ENCODE results near the gene PYGO2.
"Not testable (repeated sequence)": the region's sequence is repeated elsewhere in the genome, so short reads cannot be mapped to it uniquely, and the experiment has no call there.

PYGO2 gene

GRCh38 chr1:154940213-154940560 is 21.4 kb downstream of the PYGO2 start:
- peak in 1 of 2 donors; percentile 32 for DNase-seq

- no peak for DNase-seq
These were observed 22.8 kb downstream of the PYGO2 start for GRCh38 chr1:154938604-154939399.

DNA sequence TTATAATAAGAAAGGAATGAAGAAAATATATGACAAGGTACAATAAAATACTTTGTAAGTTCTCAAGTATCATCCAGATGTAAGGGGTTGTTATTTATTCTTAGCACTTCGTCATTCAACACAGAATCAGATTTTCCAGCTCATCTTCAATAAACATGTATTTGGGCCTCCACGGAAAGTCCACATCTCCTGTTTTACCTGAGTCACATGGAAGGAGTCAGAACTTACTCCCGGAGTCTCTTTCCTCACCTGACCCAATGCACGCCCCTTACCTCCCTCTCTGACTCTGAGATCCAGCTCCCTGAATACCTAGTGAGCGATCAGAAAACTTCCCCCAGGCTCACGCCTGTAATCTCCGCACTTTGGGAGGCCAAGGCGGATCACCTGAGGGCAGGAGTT is 23.6 kb downstream of the PYGO2 start:
- no peak for DNase-seq

- DNase-seq = peak; percentile 94 to 95
These were observed 24.2 kb downstream of the PYGO2 start for GRCh38 chr1:154937085-154937987.

- peak; percentile 95 to 97 for DNase-seq
These were observed 25.0 kb downstream of the PYGO2 start, which contains the start of gene PMVK for GRCh38 chr1:154936555-154937084. PMVK (minus strand) TSS chr1:154936719; CDS start chr1:154936685, 34 bp downstream.

- no peak for DNase-seq
These were observed 25.6 kb downstream of the PYGO2 start for GRCh38 chr1:154935749-154936554.

GRCh38 chr1:154934358-154934948 is 27.1 kb downstream of the PYGO2 start:
- DNase-seq = no peak

DNA sequence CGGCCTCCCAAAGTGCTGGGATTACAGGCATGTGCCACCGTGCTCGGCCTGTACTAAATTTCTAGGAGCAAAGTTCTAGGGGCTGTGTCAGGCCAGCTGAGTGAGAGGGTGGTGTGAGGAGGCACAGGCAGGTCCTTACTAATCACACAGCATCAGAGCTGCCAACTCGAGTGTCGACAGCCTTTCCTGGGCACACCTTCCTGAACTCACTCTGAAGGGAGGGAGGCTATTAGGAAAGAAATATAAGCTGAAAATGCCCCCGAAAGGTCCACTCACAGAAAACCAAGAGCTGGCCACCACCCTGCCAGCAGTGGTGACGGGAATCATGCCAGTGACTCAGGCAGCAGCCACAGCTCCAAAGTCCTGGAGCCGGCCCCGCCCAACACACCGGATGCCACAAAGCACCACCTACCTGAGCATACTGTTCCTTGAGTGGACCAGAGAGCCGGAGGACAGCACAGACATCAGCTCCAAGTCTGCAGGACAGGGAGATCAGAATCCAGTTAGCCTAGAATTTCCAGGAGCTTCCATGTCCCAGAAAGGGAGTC is 29.6 kb downstream of the PYGO2 start:
- no peak for DNase-seq

- DNase-seq = no peak
These were observed 35.4 kb downstream of the PYGO2 start for GRCh38 chr1:154926201-154926600.

DNA sequence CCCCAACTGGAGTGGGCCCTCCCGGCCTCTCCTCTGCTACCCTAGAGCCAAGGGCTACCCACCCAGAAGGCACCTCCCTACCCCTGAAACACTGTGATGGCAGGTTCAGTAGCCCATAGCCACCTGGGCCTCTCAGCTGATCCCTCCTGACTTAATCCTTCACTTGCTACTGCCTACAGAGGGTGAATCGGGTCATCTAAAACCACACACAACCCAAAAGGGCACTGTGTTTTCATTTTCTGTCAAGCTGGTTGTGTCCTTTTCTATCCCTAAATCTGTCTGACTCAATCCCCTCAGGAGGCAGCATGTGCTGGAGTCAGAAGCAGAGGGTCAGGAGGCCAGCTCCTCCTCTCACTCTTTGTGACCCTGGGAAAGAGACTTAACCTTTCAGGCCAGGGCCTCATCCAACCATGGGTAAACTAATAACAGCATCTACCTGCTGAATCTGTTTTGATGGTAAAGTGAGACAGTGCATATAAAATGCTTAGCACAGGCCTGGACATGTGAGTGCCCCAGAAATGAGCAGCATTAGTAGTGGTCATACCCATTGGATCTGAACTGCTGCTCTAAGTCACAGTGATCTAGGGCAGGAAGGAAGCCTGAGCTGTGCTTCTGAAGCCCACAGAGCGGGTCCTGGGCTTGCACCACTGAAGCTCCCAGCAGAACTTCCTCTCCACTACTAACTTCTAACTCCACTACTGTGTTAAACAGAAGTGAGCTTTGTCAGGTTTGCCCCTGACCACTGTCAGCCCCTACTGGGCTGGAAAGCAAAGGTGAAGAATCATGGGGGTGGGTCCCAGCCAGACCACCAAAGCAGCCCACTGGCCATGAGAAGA is 36.0 kb downstream of the PYGO2 start:
- DNase-seq = no peak

DNA sequence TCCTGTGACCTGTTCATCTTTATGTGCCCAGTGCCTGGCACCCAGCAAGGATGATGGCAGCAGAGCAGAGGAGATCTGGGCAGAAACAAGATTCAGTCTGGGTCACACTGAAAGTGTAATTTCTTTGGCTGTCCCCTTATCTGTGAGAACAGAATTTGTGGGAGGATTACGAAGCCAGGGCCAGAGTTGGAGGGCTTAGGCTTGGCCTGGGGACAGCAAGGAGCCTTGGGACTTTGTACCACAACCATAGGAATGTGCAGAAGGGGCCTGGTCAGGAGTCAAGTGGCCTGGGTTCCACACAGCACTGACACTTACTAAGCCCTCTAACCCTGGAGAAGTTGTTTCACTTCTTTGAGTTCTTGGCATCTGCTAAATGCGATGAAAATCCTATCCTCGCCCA is 37.9 kb downstream of the PYGO2 start:
- no peak for DNase-seq

GRCh38 chr1:154913273-154913672 is 48.3 kb downstream of the PYGO2 start:
- no peak for DNase-seq

DNA sequence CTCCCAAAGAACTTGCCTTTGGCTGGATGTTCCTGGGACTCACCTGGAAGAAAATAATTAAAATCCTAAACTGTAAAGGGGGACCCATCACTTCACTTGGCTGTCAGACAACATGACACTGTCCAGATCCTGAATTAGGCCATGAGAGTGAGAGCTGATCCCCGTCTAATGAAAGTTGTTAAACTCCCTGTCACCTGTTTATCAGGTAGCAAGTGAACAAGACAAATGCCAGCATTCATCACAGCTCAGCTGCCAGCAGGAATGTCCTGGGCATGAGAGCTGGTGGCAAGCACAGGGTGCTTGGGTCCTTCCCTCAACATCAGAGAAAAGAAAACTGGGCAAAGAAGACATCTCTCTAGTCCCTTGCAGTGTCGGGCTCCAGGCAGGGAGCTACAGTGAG is 48.8 kb downstream of the PYGO2 start:
- no peak for DNase-seq

DNA sequence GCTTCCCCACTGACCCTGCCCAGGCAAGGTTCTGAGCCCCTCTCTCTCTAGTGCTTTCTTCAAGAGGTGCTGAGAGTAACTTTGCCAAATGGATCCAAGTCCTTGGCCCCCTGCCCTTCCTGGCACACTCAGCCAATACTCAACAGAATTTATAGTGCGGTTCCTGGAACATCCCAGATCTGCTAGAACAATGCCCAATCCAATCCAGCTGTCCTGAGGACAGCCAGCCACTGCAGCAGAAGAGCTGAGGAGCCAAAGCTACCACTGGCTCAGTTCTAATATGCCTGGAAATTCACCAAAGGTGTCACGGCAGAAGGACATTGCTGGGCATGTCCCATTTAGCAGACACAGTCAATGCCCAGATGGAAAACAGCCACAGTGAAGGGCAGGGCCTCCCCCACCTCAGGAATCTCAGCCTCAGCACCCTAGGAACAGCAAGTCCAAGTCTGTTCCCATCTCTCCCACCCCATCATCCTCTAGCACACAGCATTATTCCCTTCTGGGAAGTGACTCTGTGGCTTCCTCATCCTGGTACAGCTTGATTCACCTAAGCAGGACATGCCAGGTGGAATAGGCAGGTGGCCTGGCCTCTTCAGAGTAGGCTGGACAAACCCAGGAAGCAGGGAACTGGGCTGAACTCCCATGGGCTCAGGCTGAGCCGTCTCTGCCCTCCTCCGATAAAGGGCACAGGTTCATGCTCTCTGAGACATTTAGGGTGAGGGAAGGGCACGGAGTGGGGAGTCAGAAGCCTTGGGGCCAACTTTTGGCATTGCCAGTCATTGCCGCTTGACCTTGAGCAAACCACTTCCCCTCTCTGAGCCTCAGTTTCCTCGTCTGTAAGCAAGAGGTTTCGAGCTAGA is 49.7 kb downstream of the PYGO2 start:
- DNase-seq = no peak

DNA sequence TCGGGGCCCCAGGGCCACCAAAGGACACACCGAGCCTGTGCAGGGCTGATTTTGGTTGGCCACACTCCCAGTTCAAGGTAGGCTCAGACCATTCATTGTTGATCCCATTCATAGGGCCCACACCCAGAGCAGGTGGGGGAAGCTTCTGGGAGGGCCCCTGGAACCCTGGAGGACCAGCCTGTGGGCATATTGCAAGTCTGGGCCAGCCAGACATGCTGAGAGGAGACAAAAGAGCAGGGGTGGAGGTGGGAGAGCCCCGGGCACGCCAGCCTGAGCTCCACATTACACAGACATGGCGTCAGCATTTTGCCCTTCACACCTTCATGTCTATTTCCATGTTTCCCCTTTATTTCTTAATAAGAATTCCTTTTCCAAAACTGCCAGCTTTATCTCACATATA is 50.7 kb downstream of the PYGO2 start:
- DNase-seq = no peak

- DNase-seq = no peak
These were observed 52.6 kb downstream of the PYGO2 start for GRCh38 chr1:154908937-154909336.

GRCh38 chr1:154908129-154908528 is 53.5 kb downstream of the PYGO2 start:
- not testable (repeated sequence) for DNase-seq

All from CD4-positive, alpha-beta T cell treated with Interleukin-4 for 1 hour (primary cell).